ENCODE data around the gene RBM20. TPM values are rescaled to one million over a fixed set of nuclear protein-coding genes. Genes with fewer than 3 reads are reported as not detected.
A peak's percentile ranks its signal among the peaks of the same experiment; 100 is the strongest.
"Not testable (repeated sequence)": the region's sequence is repeated elsewhere in the genome, so short reads cannot be mapped to it uniquely, and the experiment has no call there.

Gene RBM20
- total and polyA plus RNA-seq, 2 of the 4 experiments (the other 2 are of a cell fraction), result under 0.01 to 0.15 TPM

DNA sequence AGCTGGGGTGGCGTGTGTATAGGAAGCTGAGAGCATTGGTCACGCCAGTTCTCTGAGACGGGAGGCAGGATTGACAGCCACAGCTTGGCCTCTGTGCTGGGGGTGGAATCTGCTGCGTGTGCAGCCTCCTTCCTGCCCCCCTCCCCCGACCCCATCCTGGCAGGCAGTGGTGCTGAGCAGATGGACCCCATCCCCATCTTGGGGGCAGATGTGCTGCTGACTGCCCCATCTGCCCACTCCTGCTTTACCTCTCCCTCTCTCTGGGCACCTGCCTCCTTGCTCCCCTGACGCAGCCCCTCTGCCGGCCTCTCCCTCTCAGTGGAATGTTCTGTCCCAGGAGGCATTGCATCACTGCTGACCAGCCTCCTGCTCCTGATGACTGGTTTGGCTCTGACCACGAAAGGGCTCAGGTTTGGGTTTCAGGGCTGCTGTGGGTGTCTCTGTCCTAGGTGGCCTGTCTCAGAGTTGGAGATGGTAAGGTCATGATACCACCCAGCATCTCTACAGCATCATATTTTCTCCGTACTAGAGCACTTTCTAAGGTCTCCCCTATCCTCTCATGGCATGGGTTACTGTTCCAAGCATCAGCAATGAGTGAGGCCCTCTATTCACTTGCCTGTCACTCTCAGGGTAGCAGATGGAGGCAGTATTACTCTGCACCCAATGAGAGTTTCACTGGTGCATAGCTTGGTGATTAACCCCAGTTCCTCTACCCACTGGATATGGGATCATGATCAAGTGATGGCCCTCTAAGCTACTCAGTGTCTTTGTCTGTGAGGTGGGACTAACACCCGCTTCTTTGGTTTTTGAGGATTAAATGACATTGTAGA, 81.9 kb downstream of the RBM20 start:
- H3K27me3 ChIP-seq (ENCODE audit: control insufficient read depth, insufficient read depth, low read length), result peaks cover 13% of the 10 kb centered on the region
- H3K27ac ChIP-seq (ENCODE audit: insufficient read depth, low read length), result no peak overlapping the region
- H2AFZ ChIP-seq (replicated peaks; ENCODE audit: low read length, poor library complexity), result peak overlapping the region; percentile 70
- dilution Hi-C loops (cut with HindIII; ENCODE audit: low sequenced_read_pairs, unreplicated experiment) (no loop called here), intact Hi-C loops (cut with micrococcal nuclease) (no loop called here), in situ Hi-C loops (cut with MboI; ENCODE audit: low sequenced_read_pairs) (no loop called here)
- CTCF ChIA-PET, result no interaction called here
- H3K4me2 ChIP-seq (ENCODE audit: low read depth, low read length), result no peak overlapping the region
- 40% methylated on average over 1 of the region's 10 CpGs; no CpG with 5 or more reads in 1 of the 2 experiments for WGBS, 2 experiments (ENCODE audit: extremely low coverage in 2 of 2, insufficient read length in 1 of 2)
- ATAC-seq (ENCODE audit: low read depth) (peak; percentile 62), DNase-seq (peak; percentile 37)
- TF ChIP-seq MXI1 (IDR thresholded peaks at IDR 0.05; ENCODE audit: borderline replicate concordance, low read depth, low read length), result no peak
- no peak for TF ChIP-seq MAFK (IDR thresholded peaks at IDR 0.05; ENCODE audit: low read depth, low read length)
- peak; percentile 87 for TF ChIP-seq CEBPB (IDR thresholded peaks at IDR 0.05; ENCODE audit: low read depth, low read length)
- TF ChIP-seq RAD21 (IDR thresholded peaks at IDR 0.05; ENCODE audit: low read length), result no peak
- no peaks in the 10 kb centered on the region for H4K20me1 ChIP-seq (ENCODE audit: insufficient read depth, low read length)
- no peak overlapping the region for H3K4ac ChIP-seq (ENCODE audit: low read depth, low read length)
- H3K36me3 ChIP-seq (ENCODE audit: control insufficient read depth, insufficient read depth, low read length), result no peaks in the 10 kb centered on the region
- no peak overlapping the region for H4K5ac ChIP-seq (ENCODE audit: low read depth, low read length)
- no peak overlapping the region for H3K4me3 ChIP-seq (ENCODE audit: insufficient read depth, low read depth, low read length)
- H2BK5ac ChIP-seq (ENCODE audit: low read depth, low read length, poor library complexity, severe bottlenecking), result no peak overlapping the region
- H3K14ac ChIP-seq (replicated peaks; ENCODE audit: low read depth, low read length), result no peak overlapping the region
- H3K23ac ChIP-seq (ENCODE audit: low read depth, low read length), result no peak overlapping the region
- no TSS peak for BruUV-seq (replicated peaks)
- H3K9ac ChIP-seq (ENCODE audit: low read depth, low read length), result no peak overlapping the region
- H3K9me1 ChIP-seq (ENCODE audit: insufficient read depth, low read length), result peaks cover 6% of the 10 kb centered on the region; the same call in 1 of the 2 replicates
- POLR2A ChIA-PET (ENCODE audit: unreplicated experiment), result no interaction called here
- peaks cover 5% of the 10 kb centered on the region; the same call in 1 of the 2 replicates for H3K9me3 ChIP-seq (ENCODE audit: control insufficient read depth, insufficient read depth, low read length)
- H4K8ac ChIP-seq (ENCODE audit: low read depth in 2 of 2, low read length in 2 of 2), result no peak overlapping the region
- H4K91ac ChIP-seq (ENCODE audit: insufficient read depth, low read depth, low read length), result no peak overlapping the region
- no peak overlapping the region for H2BK15ac ChIP-seq (ENCODE audit: low read depth, low read length)
- H2BK120ac ChIP-seq (ENCODE audit: low read depth, low read length), result no peak overlapping the region
- peak overlapping the region; percentile 34 for H2AK9ac ChIP-seq (replicated peaks; ENCODE audit: low read depth, low read length, poor library complexity)
- H2BK20ac ChIP-seq (ENCODE audit: low read depth, low read length), result no peak overlapping the region
- H3K56ac ChIP-seq (ENCODE audit: extremely low read depth, insufficient read depth, low read length), result no peak overlapping the region
- H2AK5ac ChIP-seq (ENCODE audit: low read depth, low read length), result no peak overlapping the region
- no peak overlapping the region for H3K18ac ChIP-seq (ENCODE audit: low read depth, low read length)
- peaks cover 1% of the 10 kb centered on the region; the same call in 1 of the 2 replicates for H3K4me1 ChIP-seq (ENCODE audit: control insufficient read depth, insufficient read depth, low read length)
- no peaks in the 10 kb centered on the region for H3K79me1 ChIP-seq (ENCODE audit: low read depth in 1 of 2, low read length in 2 of 2)

DNA sequence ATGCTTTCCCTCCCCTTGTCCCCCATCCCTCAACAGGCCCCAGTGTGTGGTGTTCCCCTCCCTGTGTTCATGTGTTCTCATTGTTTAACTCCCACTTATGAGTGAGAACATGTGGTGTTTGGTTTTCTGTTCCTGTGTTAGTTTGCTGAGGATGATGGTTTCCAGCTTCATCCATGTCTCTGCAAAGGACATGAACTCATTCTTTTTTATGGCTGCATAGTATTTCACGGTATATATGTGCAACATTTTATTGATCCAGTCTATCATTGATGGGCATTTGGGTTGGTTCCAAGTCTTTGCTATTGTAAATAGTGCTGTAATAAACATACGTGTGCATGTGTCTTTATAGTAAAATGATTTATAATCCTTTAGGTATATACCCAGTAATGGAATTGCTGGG, 83.6 kb downstream of the RBM20 start:
- dilution Hi-C loops (cut with HindIII; ENCODE audit: low sequenced_read_pairs, unreplicated experiment); H2AK9ac ChIP-seq (replicated peaks; ENCODE audit: low read depth, low read length, poor library complexity); H3K56ac ChIP-seq (ENCODE audit: extremely low read depth, insufficient read depth, low read length); H3K4me2 ChIP-seq (ENCODE audit: low read depth, low read length); H4K91ac ChIP-seq (ENCODE audit: insufficient read depth, low read depth, low read length); H3K9ac ChIP-seq (ENCODE audit: low read depth, low read length); H3K4me3 ChIP-seq (ENCODE audit: insufficient read depth, low read depth, low read length); H2BK15ac ChIP-seq (ENCODE audit: low read depth, low read length); in situ Hi-C loops (cut with MboI; ENCODE audit: low sequenced_read_pairs); H3K4me1 ChIP-seq (ENCODE audit: control insufficient read depth, insufficient read depth, low read length); H3K27ac ChIP-seq (ENCODE audit: insufficient read depth, low read length); intact Hi-C loops (cut with micrococcal nuclease); ATAC-seq (ENCODE audit: low read depth); H2AFZ ChIP-seq (replicated peaks; ENCODE audit: low read length, poor library complexity); H3K36me3 ChIP-seq (ENCODE audit: control insufficient read depth, insufficient read depth, low read length); BruUV-seq (replicated peaks); H3K23ac ChIP-seq (ENCODE audit: low read depth, low read length); H2BK20ac ChIP-seq (ENCODE audit: low read depth, low read length); CTCF ChIA-PET; POLR2A ChIA-PET (ENCODE audit: unreplicated experiment); H3K18ac ChIP-seq (ENCODE audit: low read depth, low read length); H2AK5ac ChIP-seq (ENCODE audit: low read depth, low read length); DNase-seq; H4K5ac ChIP-seq (ENCODE audit: low read depth, low read length); H4K20me1 ChIP-seq (ENCODE audit: insufficient read depth, low read length); H3K79me1 ChIP-seq (ENCODE audit: low read depth in 1 of 2, low read length in 2 of 2); H3K9me1 ChIP-seq (ENCODE audit: insufficient read depth, low read length); H2BK5ac ChIP-seq (ENCODE audit: low read depth, low read length, poor library complexity, severe bottlenecking); H2BK120ac ChIP-seq (ENCODE audit: low read depth, low read length); H3K14ac ChIP-seq (replicated peaks; ENCODE audit: low read depth, low read length); H3K4ac ChIP-seq (ENCODE audit: low read depth, low read length); H4K8ac ChIP-seq (ENCODE audit: low read depth in 2 of 2, low read length in 2 of 2); H3K9me3 ChIP-seq (ENCODE audit: control insufficient read depth, insufficient read depth, low read length): not testable (repeated sequence)
- peaks cover 13% of the 10 kb centered on the region for H3K27me3 ChIP-seq (ENCODE audit: control insufficient read depth, insufficient read depth, low read length)
- no CpG with 5 or more reads among the region's 2 CpGs for WGBS, 2 experiments (ENCODE audit: extremely low coverage in 2 of 2, insufficient read length in 1 of 2)
